GM23338 (cell line): ENCODE measurements around the gene SH3BP4.

Experiments
- EZH2 ChIP-seq: fragments of 200-600 bp; sonication (generic); IDR thresholded peaks from one replicate; pipeline ENCODE4 v1.8.0; 2017; ENCODE audit warnings: antibody characterized with exemption, mild to moderate bottlenecking, low read depth; ENCODE audit not compliant: unreplicated experiment
- POLR2AphosphoS5 ChIP-seq: IDR thresholded peaks from 2 replicates; pipeline ENCODE4 v1.6.1; 2016; ENCODE audit warnings: antibody characterized with exemption, low read depth
- TF ChIP-seq, protein P1 (sequence below), 2 experiments: fragments of 200-600 bp in 1 of 2; sonication (generic) in 1 of 2; conservative IDR thresholded peaks; 2 replicates each; pipeline versions ENCODE4 v1.5.1 to v1.6.1; 2016 to 2017; ENCODE audit warnings: antibody characterized with exemption in 2 of 2, low read depth in 2 of 2, mild to moderate bottlenecking in 2 of 2, moderate library complexity in 1 of 2

DNA sequence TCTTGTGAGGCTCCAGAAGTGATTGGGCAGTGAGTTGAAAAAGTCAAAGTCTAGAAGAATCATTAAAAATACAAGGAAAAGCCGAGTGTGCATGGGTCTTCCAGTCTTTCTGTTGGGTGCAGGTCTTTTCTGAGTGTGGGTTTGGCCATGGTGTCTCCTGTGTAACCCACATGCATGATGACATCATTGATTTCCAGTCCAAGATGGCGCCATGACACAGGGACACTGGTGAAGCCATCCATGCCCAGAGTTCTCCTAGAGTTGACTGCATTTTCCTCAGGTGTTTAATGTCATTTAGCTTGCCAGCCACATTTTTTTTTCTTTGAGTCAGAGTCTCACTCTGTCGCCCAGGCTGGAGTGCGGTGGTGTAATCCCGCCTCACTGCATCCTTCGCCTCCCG lies 35.9 kb downstream of the SH3BP4 start:
- TF ChIP-seq, protein P1, sequence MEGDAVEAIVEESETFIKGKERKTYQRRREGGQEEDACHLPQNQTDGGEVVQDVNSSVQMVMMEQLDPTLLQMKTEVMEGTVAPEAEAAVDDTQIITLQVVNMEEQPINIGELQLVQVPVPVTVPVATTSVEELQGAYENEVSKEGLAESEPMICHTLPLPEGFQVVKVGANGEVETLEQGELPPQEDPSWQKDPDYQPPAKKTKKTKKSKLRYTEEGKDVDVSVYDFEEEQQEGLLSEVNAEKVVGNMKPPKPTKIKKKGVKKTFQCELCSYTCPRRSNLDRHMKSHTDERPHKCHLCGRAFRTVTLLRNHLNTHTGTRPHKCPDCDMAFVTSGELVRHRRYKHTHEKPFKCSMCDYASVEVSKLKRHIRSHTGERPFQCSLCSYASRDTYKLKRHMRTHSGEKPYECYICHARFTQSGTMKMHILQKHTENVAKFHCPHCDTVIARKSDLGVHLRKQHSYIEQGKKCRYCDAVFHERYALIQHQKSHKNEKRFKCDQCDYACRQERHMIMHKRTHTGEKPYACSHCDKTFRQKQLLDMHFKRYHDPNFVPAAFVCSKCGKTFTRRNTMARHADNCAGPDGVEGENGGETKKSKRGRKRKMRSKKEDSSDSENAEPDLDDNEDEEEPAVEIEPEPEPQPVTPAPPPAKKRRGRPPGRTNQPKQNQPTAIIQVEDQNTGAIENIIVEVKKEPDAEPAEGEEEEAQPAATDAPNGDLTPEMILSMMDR (conservative IDR thresholded peaks at IDR 0.05; ENCODE audit: low read depth in 2 of 2): no peak
- no peak for TF ChIP-seq POLR2AphosphoS5
- TF ChIP-seq EZH2: no peak
